DND-41 (cell line): ENCODE data around the gene NDOR1.
A peak's percentile ranks its signal among the peaks of the same experiment; 100 is the strongest.
"Not testable (repeated sequence)": the region's sequence is repeated elsewhere in the genome, so short reads cannot be mapped to it uniquely, and the experiment has no call there.

Experiments used
- ATAC-seq: fragments of 200-7000 bp; cut with Tn5 transposase; 3 replicates; pipeline ENCODE4 v1.9.1; 2021; ENCODE audit warnings: low read depth; ENCODE audit not compliant: insufficient read depth
- DNase-seq: peaks from one replicate; pipeline ENCODE4 v3.0.0-alpha.2; 2020
- H2AFZ ChIP-seq: 2 replicates; pipeline ENCODE4 v1.6.0; 2012; ENCODE audit warnings: low read depth, low read length
- H3K27ac ChIP-seq: 2 replicates; pipeline ENCODE4 v1.5.1; 2012; ENCODE audit warnings: low read length, inconsistent platforms
- H3K27me3 ChIP-seq: fragments of 200-600 bp; sonication (generic); 2 replicates; pipeline ENCODE4 v1.6.0; 2012; ENCODE audit warnings: low read length, mild to moderate bottlenecking, inconsistent platforms; ENCODE audit not compliant: insufficient read depth, poor library complexity
- H3K36me3 ChIP-seq: 2 replicates; pipeline ENCODE4 v1.5.1; 2012; ENCODE audit warnings: low read length, inconsistent platforms; ENCODE audit not compliant: insufficient read depth
- H3K4me1 ChIP-seq: 2 replicates; pipeline ENCODE4 v1.5.1; 2012; ENCODE audit warnings: mild to moderate bottlenecking, low read length; ENCODE audit not compliant: insufficient read depth
- H3K4me2 ChIP-seq: 2 replicates; pipeline ENCODE4 v1.6.0; 2012; ENCODE audit warnings: mild to moderate bottlenecking, moderate library complexity, low read length, inconsistent platforms; ENCODE audit not compliant: insufficient read depth
- H3K4me3 ChIP-seq, 2 experiments: fragments of 200-600 bp in 1 of 2; shearing (Covaris generic) in 1 of 2; 2 replicates each; pipeline ENCODE4 v1.5.1; 2012 to 2016; ENCODE audit warnings: inconsistent platforms in 2 of 2, low read length in 2 of 2, mild to moderate bottlenecking in 2 of 2, low read depth in 1 of 2, moderate library complexity in 1 of 2
- H3K79me2 ChIP-seq: 2 replicates; pipeline ENCODE4 v1.6.0; 2012; ENCODE audit warnings: low read length, inconsistent platforms; ENCODE audit not compliant: insufficient read depth
- H3K9ac ChIP-seq: 2 replicates; pipeline ENCODE4 v1.6.0; 2012; ENCODE audit warnings: low read depth, mild to moderate bottlenecking, inconsistent platforms, low read length, moderate library complexity
- H3K9me3 ChIP-seq: 2 replicates; pipeline ENCODE4 v1.5.1; 2012; ENCODE audit warnings: low read length, moderate library complexity, mild to moderate bottlenecking, inconsistent platforms; ENCODE audit not compliant: insufficient read depth, severe bottlenecking
- H4K20me1 ChIP-seq: 2 replicates; pipeline ENCODE4 v1.6.0; 2012; ENCODE audit warnings: low read length; ENCODE audit not compliant: insufficient read depth
- CTCF ChIP-seq: IDR thresholded peaks from 2 replicates; pipeline ENCODE4 v1.5.1; 2012; ENCODE audit warnings: borderline replicate concordance, low read length, moderate library complexity, mild to moderate bottlenecking; ENCODE audit not compliant: poor library complexity, severe bottlenecking; ENCODE audit errors: extremely low read depth
- EZH2 ChIP-seq: IDR thresholded peaks from 3 replicates; pipeline ENCODE4 v1.6.1; 2012; ENCODE audit warnings: borderline replicate concordance, low read depth, mild to moderate bottlenecking, moderate library complexity, low read length, inconsistent platforms; ENCODE audit not compliant: severe bottlenecking

Gene NDOR1

GRCh38 chr9:137256856-137257255 lies 51.4 kb downstream of the NDOR1 start:
- Histone ChIP-seq H3K36me3 (peaks cover 29% of the 10 kb centered on the region), H3K9me3 (no peaks in the 10 kb centered on the region), H3K27ac (no peak overlapping the region), H2AFZ (no peak overlapping the region), H3K4me1 (peaks cover 31% of the 10 kb centered on the region), H3K4me3 (peak overlapping the region in 1 of 2 experiments; percentile 91; a peak in 3 of 4 replicates), H3K79me2 (peaks cover 38% of the 10 kb centered on the region), H3K27me3 (no peaks in the 10 kb centered on the region), H3K9ac (peak overlapping the region; percentile 91), H3K4me2 (peak overlapping the region; percentile 96), H4K20me1 (peaks cover 14% of the 10 kb centered on the region)
- TF ChIP-seq EZH2 (no peak), CTCF (no peak)
- no peak for ATAC-seq
- DNase-seq: no peak

- not testable (repeated sequence) for H2AFZ ChIP-seq, H3K4me3 ChIP-seq, H3K4me2 ChIP-seq, H3K9ac ChIP-seq, H3K4me1 ChIP-seq, H3K9me3 ChIP-seq, H3K27me3 ChIP-seq, ATAC-seq, H3K27ac ChIP-seq, DNase-seq, H4K20me1 ChIP-seq
- Histone ChIP-seq H3K36me3 (peaks cover 51% of the 10 kb centered on the region), H3K79me2 (peaks cover 14% of the 10 kb centered on the region; the same call in 1 of the 2 replicates)
- TF ChIP-seq CTCF: peak; percentile 27
These were observed 56.8 kb downstream of the NDOR1 start for GRCh38 chr9:137262173-137262908.

GRCh38 chr9:137262909-137263285 lies 57.4 kb downstream of the NDOR1 start:
- H3K36me3 ChIP-seq: peaks cover 54% of the 10 kb centered on the region
- TF ChIP-seq CTCF: no peak
- TF ChIP-seq EZH2: no peak
- peaks cover 12% of the 10 kb centered on the region; the same call in 1 of the 2 replicates for H3K79me2 ChIP-seq
- H3K9ac ChIP-seq: no peak overlapping the region
- ATAC-seq (no peak), DNase-seq (no peak)
- H4K20me1 ChIP-seq: peaks cover 8% of the 10 kb centered on the region
- H3K27ac ChIP-seq: no peak overlapping the region
- H3K4me2 ChIP-seq: no peak overlapping the region
- H3K4me1 ChIP-seq: no peaks in the 10 kb centered on the region
- no peak overlapping the region for H3K4me3 ChIP-seq
- H2AFZ ChIP-seq: no peak overlapping the region
- H3K9me3 ChIP-seq: no peaks in the 10 kb centered on the region
- H3K27me3 ChIP-seq: no peaks in the 10 kb centered on the region
